Stimulated activated CD8-positive, alpha-beta memory T cell treated with anti-CD3 and anti-CD28 coated beads, Interleukin-12 subunit alpha, Interleukin-12 subunit beta, amount 100 ng/mL, for 4 hours (primary cell): ENCODE results near the gene SOBP.
"Not testable (repeated sequence)": the region's sequence is repeated elsewhere in the genome, so short reads cannot be mapped to it uniquely, and the experiment has no call there.

Experiments used
- DNase-seq: peaks from one replicate; pipeline ENCODE4 v3.0.0-alpha.2; 2020; ENCODE audit warnings: low read depth

SOBP gene

DNA sequence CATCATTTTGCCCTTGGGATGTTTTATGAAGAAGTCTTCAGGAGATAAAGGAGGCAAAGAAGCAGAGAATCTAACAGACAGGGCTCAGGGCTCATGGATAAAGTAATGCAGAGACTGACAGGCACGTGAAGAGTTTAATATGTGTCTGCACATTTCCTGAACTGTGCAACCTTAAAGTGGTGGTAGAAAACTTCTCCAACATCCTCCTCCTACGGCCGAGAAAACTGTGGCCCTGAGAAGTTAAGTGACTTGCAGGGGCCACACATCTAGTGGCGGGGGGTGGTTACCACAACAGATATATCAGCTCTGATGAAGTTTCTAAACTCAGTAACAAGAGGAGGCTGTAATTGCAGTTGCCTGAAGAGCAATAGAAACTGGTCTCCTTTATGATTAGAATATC, 61.0 kb downstream of the SOBP start:
- DNase-seq: no peak

- not testable (repeated sequence) for DNase-seq
These were observed 63.2 kb downstream of the SOBP start for GRCh38 chr6:107553121-107553520.

- no peak for DNase-seq
These were observed 64.4 kb downstream of the SOBP start for GRCh38 chr6:107554326-107554725.

- DNase-seq: no peak
These were observed 65.0 kb downstream of the SOBP start for GRCh38 chr6:107554918-107555317.

GRCh38 chr6:107555449-107555848, 65.5 kb downstream of the SOBP start:
- DNase-seq: no peak

DNA sequence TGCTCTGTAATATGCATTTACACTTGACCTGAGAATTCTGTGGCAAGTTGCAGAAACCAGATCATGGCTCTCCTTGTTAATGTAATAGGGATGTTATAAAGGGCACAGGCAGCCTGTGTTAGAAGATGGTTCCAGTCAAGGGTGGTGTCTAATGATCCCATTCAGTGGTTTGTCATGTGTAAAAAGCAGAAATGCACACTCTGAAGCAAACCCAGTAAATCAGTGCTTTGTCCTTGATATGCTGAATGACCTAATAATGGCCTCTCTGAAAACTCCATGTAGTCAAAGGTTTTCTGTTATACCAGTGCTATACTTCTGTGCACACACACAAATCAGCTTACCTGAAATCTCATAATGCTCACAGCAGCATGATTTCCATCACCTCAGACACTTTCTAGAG, 66.2 kb downstream of the SOBP start:
- no peak for DNase-seq

GRCh38 chr6:107557698-107558097, 67.8 kb downstream of the SOBP start:
- DNase-seq: no peak

GRCh38 chr6:107560657-107561056, 70.7 kb downstream of the SOBP start:
- no peak for DNase-seq

GRCh38 chr6:107561306-107561705, 71.4 kb downstream of the SOBP start:
- no peak for DNase-seq

DNA sequence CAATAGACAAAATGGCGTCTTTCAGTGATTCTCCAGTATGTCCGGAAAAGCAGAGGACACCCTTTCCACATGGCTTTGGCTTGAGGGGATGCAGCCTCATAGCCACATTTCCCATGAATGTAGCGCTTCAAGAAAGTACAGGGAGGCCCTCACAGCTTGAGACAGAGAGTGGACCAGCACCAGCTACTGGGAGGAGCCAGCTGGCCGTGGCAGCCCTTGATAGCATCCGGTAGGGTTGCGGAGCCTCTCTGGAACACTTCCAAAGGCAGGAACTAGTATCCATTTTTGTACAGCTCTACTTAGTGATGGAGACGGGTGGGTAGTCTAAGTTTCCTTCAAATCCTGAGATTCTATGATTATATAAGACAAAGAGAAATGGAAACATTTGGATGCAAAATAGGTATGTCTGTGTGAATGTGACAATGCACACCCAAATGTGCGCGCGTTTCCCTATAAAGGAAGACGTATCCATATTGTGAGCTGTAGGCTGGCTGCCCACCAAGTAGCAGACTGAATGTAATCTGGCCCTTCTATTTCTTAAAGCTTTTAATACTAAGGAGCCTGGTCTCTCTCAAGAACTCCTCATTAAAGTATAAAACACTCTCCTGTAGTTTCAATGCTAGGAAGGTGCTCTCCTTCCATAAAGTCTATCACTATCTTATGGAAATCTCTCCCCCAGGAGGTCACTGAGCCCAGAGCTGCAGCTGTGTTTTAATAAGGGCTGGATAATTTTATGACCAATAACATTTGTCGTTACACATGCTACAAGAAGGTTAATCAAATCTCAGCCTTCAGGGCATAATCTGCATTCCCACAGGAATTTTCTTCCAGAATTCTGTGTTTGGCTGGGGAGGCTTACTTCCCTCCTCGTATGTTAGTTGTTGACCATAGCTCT, 74.0 kb downstream of the SOBP start:
- DNase-seq: no peak

DNA sequence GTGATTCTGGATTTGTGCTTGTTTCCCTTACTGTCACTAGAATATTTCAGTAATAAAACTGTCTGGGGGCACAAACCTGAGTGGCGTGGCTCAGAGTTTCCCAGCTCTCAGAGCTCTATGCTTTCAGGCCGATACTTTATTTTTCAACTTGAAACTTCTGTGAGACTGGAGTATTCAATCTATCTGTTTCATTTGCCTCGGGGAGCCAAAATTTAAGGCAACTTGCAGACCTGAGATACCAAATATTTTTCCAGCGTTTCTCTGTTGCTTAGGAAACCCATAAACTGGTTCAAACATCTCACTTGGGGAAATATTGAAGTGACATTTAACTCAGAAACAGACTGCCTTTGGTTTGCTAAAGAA, 74.7 kb downstream of the SOBP start:
- DNase-seq: no peak

DNA sequence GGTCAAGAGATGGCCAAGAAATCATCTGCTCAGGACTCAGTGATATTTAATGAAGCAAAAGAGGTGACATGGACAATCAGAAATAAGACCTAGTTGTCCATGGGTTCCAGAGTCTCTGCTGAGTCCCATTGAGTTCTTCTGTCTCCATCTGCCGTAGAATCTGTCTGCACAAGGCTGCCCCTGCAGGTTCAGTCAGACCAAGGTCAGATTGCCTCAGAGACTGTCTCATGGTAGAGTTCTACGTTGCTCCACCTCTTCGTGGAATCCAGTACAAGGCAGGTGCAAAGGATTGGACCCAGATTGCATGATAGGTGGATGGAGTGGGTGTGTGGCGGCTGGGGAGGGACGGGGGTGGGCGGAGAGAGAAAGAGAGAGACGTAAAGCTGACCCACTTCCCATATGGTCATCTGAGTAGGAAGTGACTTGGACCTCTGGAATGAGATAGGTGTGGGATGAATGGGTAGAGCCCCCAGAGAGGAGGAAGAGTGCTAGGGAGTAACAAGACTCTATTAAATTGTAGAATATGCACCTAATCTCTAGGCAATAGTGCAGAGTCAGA, 75.3 kb downstream of the SOBP start:
- DNase-seq: no peak

- DNase-seq: no peak
These were observed 77.7 kb downstream of the SOBP start for GRCh38 chr6:107567643-107568042.

DNA sequence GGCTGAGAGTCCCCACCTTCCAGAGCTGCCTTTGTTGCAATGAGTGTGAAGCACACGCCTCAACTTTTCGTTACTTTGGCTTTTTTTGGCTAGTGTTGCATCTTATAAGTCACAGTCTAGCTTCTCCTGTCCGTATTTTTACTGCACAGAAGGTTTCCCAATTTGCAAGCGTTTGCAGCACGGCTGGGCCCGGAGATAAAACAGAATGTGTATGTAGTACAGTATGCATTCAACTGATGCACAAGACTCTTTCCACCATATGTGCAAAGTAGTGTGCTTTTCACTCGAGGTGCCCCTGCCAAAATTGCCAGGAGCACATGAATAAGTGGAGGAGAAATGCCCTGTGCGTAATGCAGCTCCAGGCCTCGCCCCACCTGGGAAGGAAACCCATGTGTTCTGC, 79.6 kb downstream of the SOBP start:
- DNase-seq: no peak

DNA sequence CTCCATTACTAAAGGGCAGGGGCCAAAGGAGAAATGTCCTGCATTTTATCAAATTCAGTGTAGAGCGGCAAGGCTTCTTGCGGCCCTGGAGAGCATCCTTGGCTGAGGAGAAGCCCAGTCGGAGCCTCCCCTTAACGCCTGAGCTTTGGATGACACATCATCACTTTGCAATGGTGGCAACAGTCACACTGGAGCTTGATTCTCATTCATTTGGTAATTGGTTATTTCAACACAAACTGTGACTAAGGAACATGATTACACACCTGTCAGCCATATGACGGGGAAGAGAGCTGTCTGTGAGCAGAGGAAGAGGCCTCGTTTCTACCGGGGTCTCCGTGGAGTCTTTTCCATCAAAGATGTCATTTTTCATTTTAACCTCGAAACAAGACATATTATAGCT, 81.4 kb downstream of the SOBP start:
- DNase-seq: no peak

DNA sequence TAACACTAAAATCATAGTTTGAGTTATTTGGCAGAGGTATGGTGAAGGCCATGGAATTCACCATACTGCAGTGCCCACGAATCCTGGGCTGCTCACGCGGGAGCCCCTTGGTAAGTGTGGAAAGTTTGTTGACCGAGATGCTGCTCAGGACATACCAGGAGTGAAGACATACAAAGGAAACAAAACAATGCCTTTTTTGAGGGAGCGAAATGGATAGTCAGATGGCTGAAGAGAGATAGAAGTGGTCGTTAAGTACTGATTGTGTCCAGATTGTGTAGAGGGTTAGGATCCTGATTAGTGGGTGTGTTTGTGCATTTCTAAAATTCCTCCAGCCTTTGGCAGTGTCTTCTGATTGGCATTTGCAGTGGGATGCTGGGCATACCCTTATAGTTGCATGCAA, 83.0 kb downstream of the SOBP start:
- DNase-seq: no peak

DNA sequence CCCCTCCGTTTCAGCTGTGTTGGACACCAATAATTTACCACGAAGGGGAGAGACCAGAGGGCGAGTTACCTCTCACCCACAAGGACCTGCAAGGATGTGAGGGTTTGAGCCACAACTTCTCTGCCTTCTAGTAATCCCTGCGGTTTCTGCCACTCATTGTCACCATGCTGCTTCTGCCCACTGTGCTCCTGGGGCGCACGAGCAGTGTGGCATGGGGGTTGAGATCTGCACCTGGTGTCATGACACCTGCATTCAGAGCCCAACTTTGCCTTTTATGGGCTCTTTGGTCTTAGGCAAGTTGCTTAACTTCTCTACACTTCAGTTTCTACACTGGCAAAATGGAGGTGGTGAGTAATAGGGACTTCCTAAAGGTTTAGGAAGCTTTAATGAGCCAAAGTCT, 84.9 kb downstream of the SOBP start:
- no peak for DNase-seq

- no peak for DNase-seq
These were observed 86.9 kb downstream of the SOBP start for GRCh38 chr6:107576852-107577251.

DNA sequence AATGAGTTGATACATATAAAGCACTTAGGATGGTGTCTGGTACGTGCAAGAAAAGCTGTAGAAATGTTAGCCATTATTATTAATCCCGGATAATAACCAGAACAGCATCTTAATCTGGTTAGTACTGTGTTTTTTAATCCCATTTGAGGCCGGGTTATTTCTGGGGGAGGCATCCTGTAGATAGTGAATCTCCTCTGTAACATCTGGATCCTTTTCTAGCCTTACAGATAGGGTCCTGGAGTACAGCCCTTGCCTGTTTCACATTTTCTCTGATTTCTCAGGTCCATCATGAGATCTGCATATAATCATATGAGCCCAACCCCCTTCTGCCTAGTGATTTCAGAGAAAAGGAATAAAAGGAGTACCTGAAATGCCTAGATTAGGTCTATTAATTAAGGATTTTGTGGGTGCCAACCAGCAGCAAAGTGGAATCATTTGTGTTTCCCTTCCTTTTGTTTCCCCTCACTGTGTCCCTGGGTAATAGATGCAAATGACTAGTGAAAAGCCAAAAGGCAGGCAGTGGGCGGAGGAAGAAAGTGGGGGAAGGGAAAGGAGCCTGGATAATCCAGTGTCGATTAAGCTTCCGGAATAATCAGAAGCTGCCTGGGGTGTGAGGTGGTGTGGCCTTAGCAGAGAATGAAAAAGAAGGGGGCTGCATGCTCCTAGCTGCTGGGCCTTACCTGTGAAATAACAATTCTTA, 88.9 kb downstream of the SOBP start:
- DNase-seq: no peak

DNA sequence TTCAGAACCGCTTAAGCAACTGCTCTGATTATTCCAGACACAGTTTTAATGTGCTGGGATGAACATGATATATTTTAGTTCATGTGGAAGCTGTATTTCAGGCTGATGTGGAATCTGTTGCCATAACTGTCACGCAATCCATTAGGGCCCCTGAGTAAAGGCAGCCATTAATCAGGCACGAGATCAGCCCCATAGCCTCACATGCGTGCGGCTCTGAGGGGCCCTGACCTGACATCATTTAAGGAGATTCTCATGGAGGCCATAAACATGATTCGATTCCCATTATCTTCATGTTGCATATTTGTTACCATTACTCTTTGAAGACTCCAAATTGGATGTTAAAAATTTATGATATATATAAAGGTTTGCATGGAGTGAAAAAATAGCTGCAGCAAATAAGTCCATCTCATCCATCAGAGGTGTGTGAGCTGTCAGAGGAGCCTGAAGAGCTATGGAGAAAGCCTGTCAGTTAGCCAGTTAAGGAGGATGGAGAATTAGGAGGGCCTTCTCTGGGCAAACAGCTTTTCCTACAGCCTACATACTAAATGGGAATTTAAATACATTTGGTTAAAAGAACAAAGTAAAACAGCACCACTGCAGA, 89.6 kb downstream of the SOBP start:
- DNase-seq: no peak

DNA sequence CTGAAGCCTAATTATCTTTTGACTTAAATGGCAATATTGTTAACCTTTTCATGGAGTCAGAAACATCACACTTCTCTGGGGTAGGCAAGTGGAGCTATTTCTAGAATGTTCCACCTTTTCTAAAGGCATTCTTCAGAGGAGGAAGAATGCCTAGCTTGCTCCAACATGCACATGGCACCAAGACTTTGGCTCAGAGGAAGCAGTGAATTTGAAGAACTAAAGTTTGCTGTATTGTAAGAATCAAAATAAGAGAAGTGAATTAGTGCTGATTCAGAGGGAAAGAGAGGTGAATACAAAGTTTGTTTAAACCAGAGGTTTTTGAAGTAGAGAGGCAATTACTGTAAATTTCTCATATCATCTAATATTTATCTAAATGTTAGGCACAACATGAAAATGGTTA, 92.2 kb downstream of the SOBP start:
- no peak for DNase-seq

DNA sequence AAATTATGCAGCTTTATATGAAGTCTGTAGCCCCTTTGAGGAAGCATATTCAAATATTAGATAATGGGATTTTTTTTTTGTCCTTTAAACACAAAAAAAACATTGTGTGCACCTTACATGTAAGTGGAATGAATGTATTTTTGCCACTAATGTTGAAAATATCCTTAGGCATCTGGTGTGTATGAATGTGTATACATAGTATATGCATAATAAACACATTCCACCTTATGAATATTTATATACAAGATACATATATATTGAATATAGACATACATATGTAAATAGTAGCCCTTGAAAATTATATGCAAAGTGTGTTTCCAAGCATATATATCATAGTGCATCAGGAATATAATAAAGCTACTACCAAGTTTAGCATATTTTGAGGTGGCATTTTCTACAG, 94.8 kb downstream of the SOBP start:
- DNase-seq: no peak
